GM12878 (cell line): ENCODE measurements around the gene DIRAS2.

Experiments
- CBX5 ChIP-seq: sonication (generic); IDR thresholded peaks from 2 replicates; pipeline ENCODE4 v1.6.1; 2016; ENCODE audit warnings: low read depth, moderate library complexity, mild to moderate bottlenecking, inconsistent platforms
- POLR2AphosphoS5 ChIP-seq: IDR thresholded peaks from 2 replicates; pipeline ENCODE4 v1.6.1; 2011; ENCODE audit warnings: mild to moderate bottlenecking, low read length, inconsistent platforms
- SREBF2 ChIP-seq: IDR thresholded peaks from 2 replicates; pipeline ENCODE4 v1.6.1; 2012; ENCODE audit warnings: mild to moderate bottlenecking, low read length
- TAF1 ChIP-seq: IDR thresholded peaks from 2 replicates; pipeline ENCODE4 v1.6.1; 2011; ENCODE audit warnings: mild to moderate bottlenecking, low read depth, low read length, borderline replicate concordance
- TF ChIP-seq, protein P1 (sequence below): fragments of 450-650 bp; formaldehyde crosslinking; IDR thresholded peaks from 2 replicates; pipeline ENCODE4 v1.4.0; 2022; ENCODE audit warnings: mild to moderate bottlenecking, moderate library complexity
- TF ChIP-seq, protein P2 (sequence below), 3 experiments: IDR thresholded peaks in 2 of 3; conservative IDR thresholded peaks in 1 of 3; 2 replicates each; pipeline ENCODE4 v1.5.1; 2011; ENCODE audit warnings: low read depth in 3 of 3, low read length in 3 of 3, mild to moderate bottlenecking in 3 of 3, control low read depth in 2 of 3, moderate library complexity in 2 of 3, inconsistent platforms in 1 of 3, mixed read lengths in 1 of 3; ENCODE audit not compliant: control insufficient read depth in 2 of 3, insufficient read depth in 1 of 3; ENCODE audit errors: extremely low read depth in 1 of 3

DNA sequence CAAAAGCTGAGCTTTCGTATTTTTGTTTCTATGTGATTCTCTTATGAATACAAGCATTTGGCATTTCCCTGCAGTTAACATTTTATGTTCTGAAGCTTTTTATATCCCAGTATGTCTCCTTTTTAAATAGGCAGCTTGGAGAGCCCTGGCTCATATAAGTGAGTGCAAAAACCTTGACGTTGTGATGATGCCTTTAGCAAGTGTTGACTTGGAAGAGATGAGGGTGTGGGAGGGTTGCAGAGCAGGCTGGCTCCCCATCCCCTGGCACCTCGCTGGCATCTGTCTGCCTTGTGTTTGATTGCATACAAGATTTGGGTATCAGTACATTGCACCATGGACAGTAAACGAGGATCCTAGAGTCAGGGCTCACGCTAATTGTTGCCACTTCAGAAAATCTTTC lies 42.1 kb upstream of the DIRAS2 start:
- TF ChIP-seq, protein P1, sequence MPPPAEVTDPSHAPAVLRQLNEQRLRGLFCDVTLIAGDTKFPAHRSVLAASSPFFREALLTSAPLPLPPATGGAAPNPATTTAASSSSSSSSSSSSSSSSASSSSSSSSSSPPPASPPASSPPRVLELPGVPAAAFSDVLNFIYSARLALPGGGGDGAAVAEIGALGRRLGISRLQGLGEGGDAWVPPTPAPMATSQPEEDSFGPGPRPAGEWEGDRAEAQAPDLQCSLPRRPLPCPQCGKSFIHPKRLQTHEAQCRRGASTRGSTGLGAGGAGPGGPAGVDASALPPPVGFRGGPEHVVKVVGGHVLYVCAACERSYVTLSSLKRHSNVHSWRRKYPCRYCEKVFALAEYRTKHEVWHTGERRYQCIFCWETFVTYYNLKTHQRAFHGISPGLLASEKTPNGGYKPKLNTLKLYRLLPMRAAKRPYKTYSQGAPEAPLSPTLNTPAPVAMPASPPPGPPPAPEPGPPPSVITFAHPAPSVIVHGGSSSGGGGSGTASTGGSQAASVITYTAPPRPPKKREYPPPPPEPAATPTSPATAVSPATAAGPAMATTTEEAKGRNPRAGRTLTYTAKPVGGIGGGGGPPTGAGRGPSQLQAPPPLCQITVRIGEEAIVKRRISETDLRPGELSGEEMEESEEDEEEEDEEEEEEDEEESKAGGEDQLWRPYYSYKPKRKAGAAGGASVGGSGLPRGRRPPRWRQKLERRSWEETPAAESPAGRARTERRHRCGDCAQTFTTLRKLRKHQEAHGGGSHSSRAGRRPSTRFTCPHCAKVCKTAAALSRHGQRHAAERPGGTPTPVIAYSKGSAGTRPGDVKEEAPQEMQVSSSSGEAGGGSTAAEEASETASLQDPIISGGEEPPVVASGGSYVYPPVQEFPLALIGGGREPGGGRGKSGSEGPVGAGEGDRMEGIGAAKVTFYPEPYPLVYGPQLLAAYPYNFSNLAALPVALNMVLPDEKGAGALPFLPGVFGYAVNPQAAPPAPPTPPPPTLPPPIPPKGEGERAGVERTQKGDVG (CRISPR knock-in tag) = no peak
- no peak for TF ChIP-seq TAF1
- no peak for TF ChIP-seq CBX5
- no peak for TF ChIP-seq SREBF2
- TF ChIP-seq, protein P2, sequence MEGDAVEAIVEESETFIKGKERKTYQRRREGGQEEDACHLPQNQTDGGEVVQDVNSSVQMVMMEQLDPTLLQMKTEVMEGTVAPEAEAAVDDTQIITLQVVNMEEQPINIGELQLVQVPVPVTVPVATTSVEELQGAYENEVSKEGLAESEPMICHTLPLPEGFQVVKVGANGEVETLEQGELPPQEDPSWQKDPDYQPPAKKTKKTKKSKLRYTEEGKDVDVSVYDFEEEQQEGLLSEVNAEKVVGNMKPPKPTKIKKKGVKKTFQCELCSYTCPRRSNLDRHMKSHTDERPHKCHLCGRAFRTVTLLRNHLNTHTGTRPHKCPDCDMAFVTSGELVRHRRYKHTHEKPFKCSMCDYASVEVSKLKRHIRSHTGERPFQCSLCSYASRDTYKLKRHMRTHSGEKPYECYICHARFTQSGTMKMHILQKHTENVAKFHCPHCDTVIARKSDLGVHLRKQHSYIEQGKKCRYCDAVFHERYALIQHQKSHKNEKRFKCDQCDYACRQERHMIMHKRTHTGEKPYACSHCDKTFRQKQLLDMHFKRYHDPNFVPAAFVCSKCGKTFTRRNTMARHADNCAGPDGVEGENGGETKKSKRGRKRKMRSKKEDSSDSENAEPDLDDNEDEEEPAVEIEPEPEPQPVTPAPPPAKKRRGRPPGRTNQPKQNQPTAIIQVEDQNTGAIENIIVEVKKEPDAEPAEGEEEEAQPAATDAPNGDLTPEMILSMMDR (IDR thresholded peaks at IDR 0.05 in 2 of 3, conservative IDR thresholded peaks at IDR 0.05 in 1 of 3; ENCODE audit: control insufficient read depth in 2 of 3, extremely low read depth in 1 of 3, insufficient read depth in 1 of 3, low read depth in 3 of 3, low read length in 3 of 3) = no peak
- no peak for TF ChIP-seq POLR2AphosphoS5
